SK-N-SH (cell line): ENCODE measurements around the gene WNT2. TPM values are rescaled to one million over a fixed set of nuclear protein-coding genes. Genes with fewer than 3 reads are reported as not detected.
A peak's percentile ranks its signal among the peaks of the same experiment; 100 is the strongest.

ENCODE experiments used
- CTCF ChIA-PET: fragments of 300-600, 350-600 bp; formaldehyde crosslinking; extraction: SDS; loops from one replicate; lab custom pipeline; 2021; lab: Yijun Ruan, JAX
- POLR2A ChIA-PET: fragments of 350-600 bp; sonication (Branson Sonifier 250); formaldehyde crosslinking; extraction: SDS; loops from one replicate; lab custom pipeline; 2020; ENCODE audit warnings: antibody characterized with exemption, inconsistent platforms; lab: Yijun Ruan, JAX
- DNase-seq: peaks from one replicate; pipeline ENCODE4 v3.0.0; 2012
- H2AFZ ChIP-seq: fragments of 200-600 bp; sonication (generic); 2 replicates; pipeline ENCODE4 v1.8.1; 2016; ENCODE audit warnings: antibody characterized with exemption, mild to moderate bottlenecking, low read depth
- H3F3A ChIP-seq: fragments of 200-600 bp; sonication (generic); replicated peaks from 2 replicates; pipeline ENCODE3; 2016; ENCODE audit warnings: antibody characterized with exemption, mild to moderate bottlenecking; ENCODE audit not compliant: insufficient read depth
- H3K27ac ChIP-seq, 2 experiments: fragments of 200-500 bp in 1 of 2; fragments of 200-600 bp in 1 of 2; sonication (Bioruptor generic) in 1 of 2; sonication (generic), shearing (Covaris generic) in 1 of 2; 2 replicates each; pipeline versions ENCODE4 v1.5.1 to v1.6.1; 2014 to 2016; ENCODE audit warnings: low read depth in 2 of 2, inconsistent platforms in 1 of 2, low read length in 1 of 2, mild to moderate bottlenecking in 1 of 2, mixed read lengths in 1 of 2
- H3K27me3 ChIP-seq: fragments of 200-600 bp; sonication (generic), shearing (Covaris generic); 2 replicates; pipeline ENCODE4 v1.6.1; 2016; ENCODE audit warnings: mixed run types; ENCODE audit not compliant: insufficient read depth
- H3K36me3 ChIP-seq, 2 experiments: fragments of 200-500 bp in 1 of 2; fragments of 200-600 bp in 1 of 2; sonication (Bioruptor generic) in 1 of 2; sonication (generic) in 1 of 2; replicated peaks in 1 of 2; 2 replicates each; pipeline versions ENCODE3 to v1.5.1; 2014 to 2016; ENCODE audit warnings: low read length in 1 of 2, mild to moderate bottlenecking in 1 of 2; ENCODE audit not compliant: insufficient read depth in 2 of 2, control insufficient read depth in 1 of 2
- H3K4me1 ChIP-seq, 2 experiments: fragments of 200-500 bp in 1 of 2; fragments of 200-600 bp in 1 of 2; sonication (Bioruptor generic) in 1 of 2; sonication (generic), shearing (Covaris generic) in 1 of 2; 2 replicates each; pipeline versions ENCODE4 v1.5.1 to v1.6.1; 2014 to 2016; ENCODE audit warnings: low read depth in 1 of 2, low read length in 1 of 2, mixed run types in 1 of 2; ENCODE audit not compliant: insufficient read depth in 2 of 2, control insufficient read depth in 1 of 2
- H3K4me2 ChIP-seq: fragments of 200-600 bp; sonication (generic), shearing (Covaris generic); 2 replicates; pipeline ENCODE4 v1.6.1; 2017; ENCODE audit warnings: mixed run types
- H3K4me3 ChIP-seq, 2 experiments: fragments of 200-500 bp in 1 of 2; fragments of 200-600 bp in 1 of 2; sonication (Bioruptor generic) in 1 of 2; sonication (generic), shearing (Covaris generic) in 1 of 2; 2 replicates each; pipeline versions ENCODE4 v1.5.1 to v1.8.1; 2014 to 2016; ENCODE audit warnings: low read depth in 2 of 2, inconsistent platforms in 1 of 2, low read length in 1 of 2, mild to moderate bottlenecking in 1 of 2, mixed read lengths in 1 of 2, moderate library complexity in 1 of 2
- H3K79me2 ChIP-seq: fragments of 200-600 bp; sonication (generic); 2 replicates; pipeline ENCODE4 v1.8.1; 2017; ENCODE audit warnings: mild to moderate bottlenecking; ENCODE audit not compliant: insufficient read depth
- H3K9ac ChIP-seq: fragments of 200-600 bp; sonication (generic); 2 replicates; pipeline ENCODE4 v1.6.1; 2017; ENCODE audit warnings: mixed run types
- H3K9me2 ChIP-seq: fragments of 200-600 bp; sonication (generic); 2 replicates; pipeline ENCODE4 v1.6.1; 2017; ENCODE audit warnings: mixed run types
- H3K9me3 ChIP-seq: fragments of 200-600 bp; sonication (generic); 2 replicates; pipeline ENCODE4 v1.6.1; 2017; ENCODE audit warnings: mixed run types, mild to moderate bottlenecking, moderate library complexity
- H4K20me1 ChIP-seq: fragments of 200-600 bp; sonication (generic); 2 replicates; pipeline ENCODE4 v1.6.1; 2017; ENCODE audit warnings: mild to moderate bottlenecking, mixed run types; ENCODE audit not compliant: insufficient read depth
- FOSL2 ChIP-seq: IDR thresholded peaks from 2 replicates; pipeline ENCODE4 v1.4.0; 2012; ENCODE audit warnings: low read depth, mild to moderate bottlenecking, moderate library complexity, borderline replicate concordance
- FOXJ3 ChIP-seq: sonication (generic); formaldehyde crosslinking; IDR thresholded peaks from 2 replicates; pipeline ENCODE4 v1.5.1; 2020; ENCODE audit warnings: mild to moderate bottlenecking, missing genetic modification reagents
- MEF2A ChIP-seq: IDR thresholded peaks from 2 replicates; pipeline ENCODE4 v1.4.0; 2012; ENCODE audit warnings: low read depth, borderline replicate concordance
- NFIC ChIP-seq: IDR thresholded peaks from 2 replicates; pipeline ENCODE4 v1.4.0; 2012; ENCODE audit warnings: borderline replicate concordance
- RAD21 ChIP-seq: IDR thresholded peaks from 2 replicates; pipeline ENCODE4 v1.6.1; 2012; ENCODE audit warnings: mild to moderate bottlenecking, low read length
- RXRA ChIP-seq: IDR thresholded peaks from 2 replicates; pipeline ENCODE4 v1.4.0; 2012; ENCODE audit warnings: low read depth, mild to moderate bottlenecking, borderline replicate concordance
- SIN3A ChIP-seq: IDR thresholded peaks from 2 replicates; pipeline ENCODE4 v1.6.1; 2012; ENCODE audit warnings: low read depth, mild to moderate bottlenecking, low read length, moderate library complexity, borderline replicate concordance
- TAF1 ChIP-seq: IDR thresholded peaks from 2 replicates; pipeline ENCODE4 v1.6.1; 2012; ENCODE audit warnings: low read depth, mild to moderate bottlenecking, low read length, moderate library complexity, borderline replicate concordance
- TCF12 ChIP-seq: IDR thresholded peaks from 2 replicates; pipeline ENCODE4 v1.4.0; 2012
- TEAD4 ChIP-seq: IDR thresholded peaks from 2 replicates; pipeline ENCODE4 v1.4.0; 2012; ENCODE audit warnings: mild to moderate bottlenecking, borderline replicate concordance; ENCODE audit not compliant: insufficient read depth
- YY1 ChIP-seq: IDR thresholded peaks from 2 replicates; pipeline ENCODE4 v1.4.0; 2012; ENCODE audit warnings: low read depth, mild to moderate bottlenecking
- WGBS: methylation state at CpG from one replicate; pipeline ENCODE4 v1.1.6; 2017; ENCODE audit warnings: low lambda C conversion rate; 5-methylcytosine and 5-hydroxymethylcytosine counted together
- polyA plus RNA-seq, 3 experiments: library from polyadenylated mRNA; depleted of rRNA; stranded (reverse); fragments of >200 nt; gene quantifications; 2 replicates each; pipeline ENCODE4 v1.2.3, GENCODE V29; 2012
- TF ChIP-seq, protein P1 (sequence below): IDR thresholded peaks from 2 replicates; pipeline ENCODE4 v1.6.1; 2012; ENCODE audit warnings: mild to moderate bottlenecking, low read depth, low read length, moderate library complexity
- TF ChIP-seq, protein P2 (sequence below): IDR thresholded peaks from 2 replicates; pipeline ENCODE4 v1.4.0; 2012; ENCODE audit warnings: low read depth, borderline replicate concordance
- TF ChIP-seq, protein P3 (sequence below): IDR thresholded peaks from 2 replicates; pipeline ENCODE4 v1.4.0; 2012; ENCODE audit warnings: low read depth
- TF ChIP-seq, protein P4 (sequence below): fragments of 200-600 bp; sonication (generic); IDR thresholded peaks from 2 replicates; pipeline ENCODE4 v1.6.1; 2017; ENCODE audit warnings: antibody characterized with exemption, mild to moderate bottlenecking, moderate library complexity
- TF ChIP-seq, protein P5 (sequence below): fragments of 150-350 bp; IDR thresholded peaks from 2 replicates; pipeline ENCODE4 v1.6.1; 2016; ENCODE audit warnings: mild to moderate bottlenecking, low read depth, low read length
- TF ChIP-seq, protein P6 (sequence below): IDR thresholded peaks from 2 replicates; pipeline ENCODE4; 2012

WNT2 gene
- polyA plus RNA-seq, 1 of the 3 experiments (the other 2 are of a cell fraction): not detected

DNA sequence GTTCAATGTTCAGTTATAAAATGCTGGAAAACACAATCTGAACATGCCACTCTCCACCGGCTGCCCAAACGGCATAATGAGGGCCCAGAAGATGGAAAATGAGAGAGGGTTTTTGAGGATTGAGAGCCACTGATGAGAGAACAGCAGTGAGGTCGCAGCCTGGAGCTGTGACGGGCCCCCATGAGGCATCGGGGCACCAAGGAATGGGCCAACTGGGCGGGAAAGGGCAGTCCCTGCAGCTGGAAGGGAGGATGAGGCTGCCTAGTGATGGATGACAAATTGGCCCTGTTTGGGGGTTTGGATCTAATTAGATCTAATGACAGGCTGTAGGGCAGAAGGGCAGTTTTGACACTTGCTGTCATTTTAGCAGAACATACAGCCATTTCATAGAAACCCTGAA is 39.1 kb downstream of the WNT2 start:
- H3K9ac ChIP-seq: no peak overlapping the region
- no peak for TF ChIP-seq TEAD4
- no peak for TF ChIP-seq TAF1
- TF ChIP-seq FOSL2: no peak
- no peak for TF ChIP-seq RXRA
- no peak for TF ChIP-seq FOXJ3 (CRISPR knock-in tag)
- no peak for TF ChIP-seq SIN3A
- TF ChIP-seq, protein P1, sequence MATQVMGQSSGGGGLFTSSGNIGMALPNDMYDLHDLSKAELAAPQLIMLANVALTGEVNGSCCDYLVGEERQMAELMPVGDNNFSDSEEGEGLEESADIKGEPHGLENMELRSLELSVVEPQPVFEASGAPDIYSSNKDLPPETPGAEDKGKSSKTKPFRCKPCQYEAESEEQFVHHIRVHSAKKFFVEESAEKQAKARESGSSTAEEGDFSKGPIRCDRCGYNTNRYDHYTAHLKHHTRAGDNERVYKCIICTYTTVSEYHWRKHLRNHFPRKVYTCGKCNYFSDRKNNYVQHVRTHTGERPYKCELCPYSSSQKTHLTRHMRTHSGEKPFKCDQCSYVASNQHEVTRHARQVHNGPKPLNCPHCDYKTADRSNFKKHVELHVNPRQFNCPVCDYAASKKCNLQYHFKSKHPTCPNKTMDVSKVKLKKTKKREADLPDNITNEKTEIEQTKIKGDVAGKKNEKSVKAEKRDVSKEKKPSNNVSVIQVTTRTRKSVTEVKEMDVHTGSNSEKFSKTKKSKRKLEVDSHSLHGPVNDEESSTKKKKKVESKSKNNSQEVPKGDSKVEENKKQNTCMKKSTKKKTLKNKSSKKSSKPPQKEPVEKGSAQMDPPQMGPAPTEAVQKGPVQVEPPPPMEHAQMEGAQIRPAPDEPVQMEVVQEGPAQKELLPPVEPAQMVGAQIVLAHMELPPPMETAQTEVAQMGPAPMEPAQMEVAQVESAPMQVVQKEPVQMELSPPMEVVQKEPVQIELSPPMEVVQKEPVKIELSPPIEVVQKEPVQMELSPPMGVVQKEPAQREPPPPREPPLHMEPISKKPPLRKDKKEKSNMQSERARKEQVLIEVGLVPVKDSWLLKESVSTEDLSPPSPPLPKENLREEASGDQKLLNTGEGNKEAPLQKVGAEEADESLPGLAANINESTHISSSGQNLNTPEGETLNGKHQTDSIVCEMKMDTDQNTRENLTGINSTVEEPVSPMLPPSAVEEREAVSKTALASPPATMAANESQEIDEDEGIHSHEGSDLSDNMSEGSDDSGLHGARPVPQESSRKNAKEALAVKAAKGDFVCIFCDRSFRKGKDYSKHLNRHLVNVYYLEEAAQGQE: no peak
- TF ChIP-seq, protein P2, sequence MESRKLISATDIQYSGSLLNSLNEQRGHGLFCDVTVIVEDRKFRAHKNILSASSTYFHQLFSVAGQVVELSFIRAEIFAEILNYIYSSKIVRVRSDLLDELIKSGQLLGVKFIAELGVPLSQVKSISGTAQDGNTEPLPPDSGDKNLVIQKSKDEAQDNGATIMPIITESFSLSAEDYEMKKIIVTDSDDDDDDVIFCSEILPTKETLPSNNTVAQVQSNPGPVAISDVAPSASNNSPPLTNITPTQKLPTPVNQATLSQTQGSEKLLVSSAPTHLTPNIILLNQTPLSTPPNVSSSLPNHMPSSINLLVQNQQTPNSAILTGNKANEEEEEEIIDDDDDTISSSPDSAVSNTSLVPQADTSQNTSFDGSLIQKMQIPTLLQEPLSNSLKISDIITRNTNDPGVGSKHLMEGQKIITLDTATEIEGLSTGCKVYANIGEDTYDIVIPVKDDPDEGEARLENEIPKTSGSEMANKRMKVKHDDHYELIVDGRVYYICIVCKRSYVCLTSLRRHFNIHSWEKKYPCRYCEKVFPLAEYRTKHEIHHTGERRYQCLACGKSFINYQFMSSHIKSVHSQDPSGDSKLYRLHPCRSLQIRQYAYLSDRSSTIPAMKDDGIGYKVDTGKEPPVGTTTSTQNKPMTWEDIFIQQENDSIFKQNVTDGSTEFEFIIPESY: no peak
- TF ChIP-seq, protein P3, sequence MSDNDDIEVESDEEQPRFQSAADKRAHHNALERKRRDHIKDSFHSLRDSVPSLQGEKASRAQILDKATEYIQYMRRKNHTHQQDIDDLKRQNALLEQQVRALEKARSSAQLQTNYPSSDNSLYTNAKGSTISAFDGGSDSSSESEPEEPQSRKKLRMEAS: no peak
- TF ChIP-seq YY1: no peak
- CTCF ChIA-PET: interaction anchor here (0.7 to 1.0 kb wide), 2 partner anchors 9 to 71 kb away, joined by 3 read pairs; no protein-coding TSS in a partner anchor
- H3K4me3 ChIP-seq: no peak overlapping the region
- no peaks in the 10 kb centered on the region for H3F3A ChIP-seq
- no peaks in the 10 kb centered on the region for H3K4me1 ChIP-seq
- peak overlapping the region; percentile 37 for H2AFZ ChIP-seq
- no peaks in the 10 kb centered on the region for H3K36me3 ChIP-seq
- WGBS: 82% methylated on average over 6 of the region's 6 CpGs
- no peaks in the 10 kb centered on the region for H3K9me2 ChIP-seq
- H3K79me2 ChIP-seq: no peaks in the 10 kb centered on the region
- DNase-seq: no peak
- H3K27me3 ChIP-seq: no peaks in the 10 kb centered on the region
- H4K20me1 ChIP-seq: no peaks in the 10 kb centered on the region
- POLR2A ChIA-PET: no interaction called here
- H3K4me2 ChIP-seq: 0 out of 2 replicates have a peak overlapping the region, but pooled peaks have one; percentile 3
- H3K27ac ChIP-seq: peak overlapping the region in 1 of 2 experiments; percentile 27; a peak in 2 of 4 replicates
- H3K9me3 ChIP-seq: no peaks in the 10 kb centered on the region

DNA sequence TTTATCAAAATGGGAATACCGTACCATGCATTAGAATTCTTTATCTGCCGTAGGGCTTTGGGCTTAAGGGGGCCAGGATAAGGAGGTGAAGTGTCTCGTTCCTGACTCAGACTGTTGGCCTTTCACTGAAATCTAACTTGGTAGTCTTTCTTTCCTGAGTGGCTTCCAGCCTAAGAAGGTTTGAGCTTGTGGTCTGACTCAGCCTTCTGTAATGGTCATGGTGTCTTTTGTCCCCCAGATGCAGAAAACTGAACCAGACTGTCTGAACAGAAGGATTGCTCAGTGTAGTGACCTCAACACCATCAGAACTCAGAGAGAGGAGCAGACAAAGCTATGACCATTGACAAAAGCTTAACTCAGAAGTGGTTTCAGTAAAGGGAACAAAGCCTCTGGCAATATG is 39.5 kb downstream of the WNT2 start:
- no peak for DNase-seq
- no peaks in the 10 kb centered on the region for H3K79me2 ChIP-seq
- no peaks in the 10 kb centered on the region for H3F3A ChIP-seq
- no peaks in the 10 kb centered on the region for H3K9me2 ChIP-seq
- peak overlapping the region in 1 of 2 experiments; percentile 27; a peak in 2 of 4 replicates for H3K27ac ChIP-seq
- H3K36me3 ChIP-seq: no peaks in the 10 kb centered on the region
- H3K9ac ChIP-seq: no peak overlapping the region
- ChIA-PET POLR2A (no interaction called here), CTCF (interaction anchor here (0.7 to 1.0 kb wide), 2 partner anchors 10 to 71 kb away, joined by 3 read pairs; no protein-coding TSS in a partner anchor)
- no peaks in the 10 kb centered on the region for H3K4me1 ChIP-seq
- no peaks in the 10 kb centered on the region for H3K27me3 ChIP-seq
- peak overlapping the region; percentile 37 for H2AFZ ChIP-seq
- no peaks in the 10 kb centered on the region for H3K9me3 ChIP-seq
- H3K4me2 ChIP-seq: 0 out of 2 replicates have a peak overlapping the region, but pooled peaks have one; percentile 3
- WGBS: 44% methylated on average over 3 of the region's 3 CpGs
- H4K20me1 ChIP-seq: no peaks in the 10 kb centered on the region
- no peak overlapping the region for H3K4me3 ChIP-seq
- no peak for TF ChIP-seq RXRA
- TF ChIP-seq, protein P4, sequence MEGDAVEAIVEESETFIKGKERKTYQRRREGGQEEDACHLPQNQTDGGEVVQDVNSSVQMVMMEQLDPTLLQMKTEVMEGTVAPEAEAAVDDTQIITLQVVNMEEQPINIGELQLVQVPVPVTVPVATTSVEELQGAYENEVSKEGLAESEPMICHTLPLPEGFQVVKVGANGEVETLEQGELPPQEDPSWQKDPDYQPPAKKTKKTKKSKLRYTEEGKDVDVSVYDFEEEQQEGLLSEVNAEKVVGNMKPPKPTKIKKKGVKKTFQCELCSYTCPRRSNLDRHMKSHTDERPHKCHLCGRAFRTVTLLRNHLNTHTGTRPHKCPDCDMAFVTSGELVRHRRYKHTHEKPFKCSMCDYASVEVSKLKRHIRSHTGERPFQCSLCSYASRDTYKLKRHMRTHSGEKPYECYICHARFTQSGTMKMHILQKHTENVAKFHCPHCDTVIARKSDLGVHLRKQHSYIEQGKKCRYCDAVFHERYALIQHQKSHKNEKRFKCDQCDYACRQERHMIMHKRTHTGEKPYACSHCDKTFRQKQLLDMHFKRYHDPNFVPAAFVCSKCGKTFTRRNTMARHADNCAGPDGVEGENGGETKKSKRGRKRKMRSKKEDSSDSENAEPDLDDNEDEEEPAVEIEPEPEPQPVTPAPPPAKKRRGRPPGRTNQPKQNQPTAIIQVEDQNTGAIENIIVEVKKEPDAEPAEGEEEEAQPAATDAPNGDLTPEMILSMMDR: no peak
- no peak; the same call in 1 of the 2 replicates for TF ChIP-seq NFIC
- no peak for TF ChIP-seq RAD21
- TF ChIP-seq SIN3A: no peak
- TF ChIP-seq YY1: no peak
- TF ChIP-seq, protein P5, sequence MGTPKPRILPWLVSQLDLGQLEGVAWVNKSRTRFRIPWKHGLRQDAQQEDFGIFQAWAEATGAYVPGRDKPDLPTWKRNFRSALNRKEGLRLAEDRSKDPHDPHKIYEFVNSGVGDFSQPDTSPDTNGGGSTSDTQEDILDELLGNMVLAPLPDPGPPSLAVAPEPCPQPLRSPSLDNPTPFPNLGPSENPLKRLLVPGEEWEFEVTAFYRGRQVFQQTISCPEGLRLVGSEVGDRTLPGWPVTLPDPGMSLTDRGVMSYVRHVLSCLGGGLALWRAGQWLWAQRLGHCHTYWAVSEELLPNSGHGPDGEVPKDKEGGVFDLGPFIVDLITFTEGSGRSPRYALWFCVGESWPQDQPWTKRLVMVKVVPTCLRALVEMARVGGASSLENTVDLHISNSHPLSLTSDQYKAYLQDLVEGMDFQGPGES: no peak
- TF ChIP-seq MEF2A: no peak
- TF ChIP-seq TAF1: no peak
- peak; percentile 45; the same call in 1 of the 2 replicates for TF ChIP-seq TCF12
- TF ChIP-seq, protein P6, sequence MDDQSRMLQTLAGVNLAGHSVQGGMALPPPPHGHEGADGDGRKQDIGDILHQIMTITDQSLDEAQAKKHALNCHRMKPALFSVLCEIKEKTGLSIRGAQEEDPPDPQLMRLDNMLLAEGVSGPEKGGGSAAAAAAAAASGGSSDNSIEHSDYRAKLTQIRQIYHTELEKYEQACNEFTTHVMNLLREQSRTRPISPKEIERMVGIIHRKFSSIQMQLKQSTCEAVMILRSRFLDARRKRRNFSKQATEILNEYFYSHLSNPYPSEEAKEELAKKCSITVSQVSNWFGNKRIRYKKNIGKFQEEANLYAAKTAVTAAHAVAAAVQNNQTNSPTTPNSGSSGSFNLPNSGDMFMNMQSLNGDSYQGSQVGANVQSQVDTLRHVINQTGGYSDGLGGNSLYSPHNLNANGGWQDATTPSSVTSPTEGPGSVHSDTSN: peak; percentile 30
- TF ChIP-seq FOXJ3 (CRISPR knock-in tag): no peak
